Epidermal melanocyte (primary cell): ENCODE measurements around the gene MGST2.
"Not testable (repeated sequence)": the region's sequence is repeated elsewhere in the genome, so short reads cannot be mapped to it uniquely, and the experiment has no call there.

ENCODE experiments used
- DNase-seq: peaks from one replicate; pipeline ENCODE4 v3.0.0; 2011; ENCODE audit warnings: low spot score; ENCODE audit not compliant: insufficient read length

MGST2 gene

GRCh38 chr4:139669890-139670289 is 4.3 kb downstream of the MGST2 start:
- no peak for DNase-seq

- DNase-seq, result no peak
Observed at GRCh38 chr4:139670775-139671174, 5.2 kb downstream of the MGST2 start.

GRCh38 chr4:139672215-139672614 is 6.6 kb downstream of the MGST2 start:
- DNase-seq, result no peak

- DNase-seq, result no peak
Observed at GRCh38 chr4:139672732-139673131, 7.1 kb downstream of the MGST2 start.

GRCh38 chr4:139674875-139675550 is 9.4 kb downstream of the MGST2 start:
- no peak for DNase-seq

GRCh38 chr4:139675651-139676050 is 10.0 kb downstream of the MGST2 start:
- no peak for DNase-seq

GRCh38 chr4:139676365-139676764 is 10.7 kb downstream of the MGST2 start:
- no peak for DNase-seq

GRCh38 chr4:139676913-139677585 is 11.4 kb downstream of the MGST2 start:
- no peak for DNase-seq

GRCh38 chr4:139682309-139682708 is 16.7 kb downstream of the MGST2 start:
- no peak for DNase-seq

- DNase-seq, result no peak
Observed at GRCh38 chr4:139682741-139683151, 17.1 kb downstream of the MGST2 start.

- no peak for DNase-seq
Observed at GRCh38 chr4:139684351-139684750, 18.7 kb downstream of the MGST2 start.

- DNase-seq, result no peak
Observed at GRCh38 chr4:139685180-139685579, 19.6 kb downstream of the MGST2 start.

GRCh38 chr4:139686130-139686529 is 20.5 kb downstream of the MGST2 start:
- DNase-seq, result no peak

- no peak for DNase-seq
Observed at GRCh38 chr4:139686988-139687387, 21.4 kb downstream of the MGST2 start.

- no peak for DNase-seq
Observed at GRCh38 chr4:139689093-139689722, 23.6 kb downstream of the MGST2 start.

- no peak for DNase-seq
Observed at GRCh38 chr4:139690419-139690818, 24.8 kb downstream of the MGST2 start.

GRCh38 chr4:139692309-139693012 is 26.8 kb downstream of the MGST2 start:
- no peak for DNase-seq

- DNase-seq, result no peak
Observed at GRCh38 chr4:139694522-139695107, 29.0 kb downstream of the MGST2 start.

GRCh38 chr4:139696491-139696890 is 30.9 kb downstream of the MGST2 start:
- DNase-seq, result no peak

- not testable (repeated sequence) for DNase-seq
Observed at GRCh38 chr4:139698167-139698925, 32.7 kb downstream of the MGST2 start.

- no peak for DNase-seq
Observed at GRCh38 chr4:139700568-139700967, 34.9 kb downstream of the MGST2 start.
